Breast epithelium (tissue), 4 donors: Measurements from ENCODE around the gene LRG1. TPM values are rescaled to one million over a fixed set of nuclear protein-coding genes. Genes with fewer than 3 reads are reported as not detected.

Experiments used
- DNase-seq, 2 donors: peaks; one replicate each; pipeline ENCODE4 v3.0.0-alpha.2; 2019; ENCODE audit warnings: low spot score in 2 of 2
- H3K27ac ChIP-seq, 2 donors: fragments of 200-600 bp; sonication (generic) in 1 of 2; one replicate each; pipeline ENCODE4 v1.5.1; 2016 to 2019; ENCODE audit warnings: mild to moderate bottlenecking in 1 of 2
- H3K27me3 ChIP-seq, 2 donors: fragments of 200-600 bp; sonication (generic) in 1 of 2; one replicate each; pipeline versions ENCODE4 v1.5.1 to v1.6.0; 2017 to 2019; ENCODE audit warnings: control low read depth in 1 of 2, mild to moderate bottlenecking in 1 of 2
- H3K36me3 ChIP-seq: fragments of 200-600 bp; one replicate; pipeline ENCODE4 v1.5.1; 2019
- H3K4me1 ChIP-seq, 2 donors: fragments of 200-600 bp; sonication (generic); one replicate each; pipeline ENCODE4 v1.5.1; 2016 to 2019; ENCODE audit warnings: control low read depth in 1 of 2
- H3K4me3 ChIP-seq, 3 donors: fragments of 200-600 bp; sonication (generic); 1 replicate in 2 of 3; 2 replicates in 1 of 3; pipeline ENCODE4 v1.5.1; 2016 to 2019; ENCODE audit warnings: mild to moderate bottlenecking in 3 of 3, moderate library complexity in 2 of 3
- H3K9me3 ChIP-seq, 2 donors: fragments of 200-600 bp; sonication (generic) in 1 of 2; one replicate each; pipeline ENCODE4 v1.5.1; 2016 to 2019; ENCODE audit warnings: control low read depth in 1 of 2
- POLR2A ChIP-seq: fragments of 450-650 bp; IDR thresholded peaks from one replicate; pipeline ENCODE4 v1.6.1; 2016; ENCODE audit warnings: antibody characterized with exemption, mild to moderate bottlenecking, moderate library complexity
- POLR2AphosphoS5 ChIP-seq, 3 donors: sonication (generic); formaldehyde crosslinking; IDR thresholded peaks; one replicate each; pipeline ENCODE4 v1.6.1; 2017; ENCODE audit warnings: antibody characterized with exemption in 3 of 3
- intact Hi-C: fragments of 100-400 bp; cut with DNase I; formaldehyde crosslinking; loops from one replicate; pipeline ENCODE4 v1.15.1; 2023; ENCODE audit warnings: low total_unique reads
- total RNA-seq, 3 donors: library from RNA; depleted of rRNA; stranded (reverse); fragments of >200 nt; gene quantifications; one replicate each; pipeline ENCODE4 v1.1.0, GENCODE V29; 2016
- TF ChIP-seq, protein P1 (sequence below), 3 donors: fragments of 450-650 bp; IDR thresholded peaks; one replicate each; pipeline ENCODE4 v1.5.1; 2016 to 2017; ENCODE audit warnings: antibody characterized with exemption in 3 of 3, mild to moderate bottlenecking in 3 of 3, moderate library complexity in 3 of 3

Gene LRG1
- total RNA-seq, 3 donors from 2014 or later, result 0.64 to 14.7 (median 5.7) TPM

- H3K27me3 ChIP-seq, result peaks cover 9 to 76% of the 10 kb centered on the region in 2 donors
- no peaks in the 10 kb centered on the region for H3K36me3 ChIP-seq
- intact Hi-C loops, result no loop called here
Measured at GRCh38 chr19:4579389-4579788, 39.6 kb upstream of the LRG1 start.

DNA sequence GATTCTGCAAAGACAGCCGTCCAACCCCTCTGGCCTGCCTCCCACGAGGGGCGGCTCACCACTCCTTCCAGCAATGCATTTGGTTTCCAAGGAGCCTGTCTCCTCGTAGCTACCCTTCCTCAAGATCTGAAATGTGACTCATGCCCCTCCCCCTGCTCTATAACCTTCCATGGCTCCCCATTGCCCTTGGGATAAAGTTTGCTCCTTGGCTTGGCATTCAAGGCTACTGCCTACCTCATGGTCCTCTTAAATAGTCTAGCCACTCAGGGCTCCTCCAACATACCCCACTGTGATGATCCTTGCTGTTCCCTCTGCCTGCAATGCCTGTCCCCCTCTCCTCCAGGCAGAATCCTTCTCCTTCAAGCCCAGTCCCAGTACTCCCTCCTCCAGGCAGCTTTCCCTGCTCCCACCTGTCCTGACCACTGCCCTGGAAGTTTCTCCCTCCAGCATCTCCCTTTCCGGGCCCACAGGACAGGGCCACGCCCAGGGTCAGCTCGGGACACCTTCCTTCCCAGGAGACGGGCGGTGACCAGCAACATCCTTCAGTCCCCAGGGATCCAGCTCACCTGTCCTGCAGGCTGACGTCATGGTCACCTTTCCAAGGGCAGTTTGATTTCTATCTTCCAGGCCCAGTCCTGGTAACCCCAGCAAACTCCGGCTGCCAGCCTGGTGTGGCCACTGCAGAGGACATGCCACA lies 38.9 kb upstream of the LRG1 start:
- no peak overlapping the region for H3K4me3 ChIP-seq
- H3K4me1 ChIP-seq, result no peaks in the 10 kb centered on the region
- no peak for DNase-seq
- TF ChIP-seq POLR2AphosphoS5 (IDR thresholded peaks at IDR 0.05) (no peak), POLR2A (no peak)
- TF ChIP-seq, protein P1, sequence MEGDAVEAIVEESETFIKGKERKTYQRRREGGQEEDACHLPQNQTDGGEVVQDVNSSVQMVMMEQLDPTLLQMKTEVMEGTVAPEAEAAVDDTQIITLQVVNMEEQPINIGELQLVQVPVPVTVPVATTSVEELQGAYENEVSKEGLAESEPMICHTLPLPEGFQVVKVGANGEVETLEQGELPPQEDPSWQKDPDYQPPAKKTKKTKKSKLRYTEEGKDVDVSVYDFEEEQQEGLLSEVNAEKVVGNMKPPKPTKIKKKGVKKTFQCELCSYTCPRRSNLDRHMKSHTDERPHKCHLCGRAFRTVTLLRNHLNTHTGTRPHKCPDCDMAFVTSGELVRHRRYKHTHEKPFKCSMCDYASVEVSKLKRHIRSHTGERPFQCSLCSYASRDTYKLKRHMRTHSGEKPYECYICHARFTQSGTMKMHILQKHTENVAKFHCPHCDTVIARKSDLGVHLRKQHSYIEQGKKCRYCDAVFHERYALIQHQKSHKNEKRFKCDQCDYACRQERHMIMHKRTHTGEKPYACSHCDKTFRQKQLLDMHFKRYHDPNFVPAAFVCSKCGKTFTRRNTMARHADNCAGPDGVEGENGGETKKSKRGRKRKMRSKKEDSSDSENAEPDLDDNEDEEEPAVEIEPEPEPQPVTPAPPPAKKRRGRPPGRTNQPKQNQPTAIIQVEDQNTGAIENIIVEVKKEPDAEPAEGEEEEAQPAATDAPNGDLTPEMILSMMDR (IDR thresholded peaks at IDR 0.05), result no peak
- no peaks in the 10 kb centered on the region for H3K36me3 ChIP-seq
- no peaks in the 10 kb centered on the region for H3K9me3 ChIP-seq
- intact Hi-C loops, result no loop called here
- peaks cover 6 to 69% of the 10 kb centered on the region in 2 donors for H3K27me3 ChIP-seq
- no peak overlapping the region for H3K27ac ChIP-seq

More at GRCh38 chr19:4579389-4579788, 39.6 kb upstream of the LRG1 start:
- Histone ChIP-seq H3K4me3 (no peak overlapping the region), H3K4me1 (peaks cover 0 to 3% of the 10 kb centered on the region in 2 donors), H3K9me3 (no peaks in the 10 kb centered on the region), H3K27ac (no peak overlapping the region)
- TF ChIP-seq, protein P1 (IDR thresholded peaks at IDR 0.05), result no peak
- DNase-seq, result no peak

GRCh38 chr19:4577020-4577782 lies 37.4 kb upstream of the LRG1 start:
- TF ChIP-seq POLR2A (no peak), POLR2AphosphoS5 (IDR thresholded peaks at IDR 0.05) (no peak)
- TF ChIP-seq, protein P1 (IDR thresholded peaks at IDR 0.05), result no peak
- Histone ChIP-seq H3K4me1 (no peaks in the 10 kb centered on the region), H3K27ac (peak overlapping the region in 1 of 2 donors; percentile 25), H3K27me3 (peaks cover 6 to 57% of the 10 kb centered on the region in 2 donors), H3K9me3 (no peaks in the 10 kb centered on the region), H3K36me3 (no peaks in the 10 kb centered on the region), H3K4me3 (no peak overlapping the region)
- no peak for DNase-seq
- intact Hi-C loops, result no loop called here

DNA sequence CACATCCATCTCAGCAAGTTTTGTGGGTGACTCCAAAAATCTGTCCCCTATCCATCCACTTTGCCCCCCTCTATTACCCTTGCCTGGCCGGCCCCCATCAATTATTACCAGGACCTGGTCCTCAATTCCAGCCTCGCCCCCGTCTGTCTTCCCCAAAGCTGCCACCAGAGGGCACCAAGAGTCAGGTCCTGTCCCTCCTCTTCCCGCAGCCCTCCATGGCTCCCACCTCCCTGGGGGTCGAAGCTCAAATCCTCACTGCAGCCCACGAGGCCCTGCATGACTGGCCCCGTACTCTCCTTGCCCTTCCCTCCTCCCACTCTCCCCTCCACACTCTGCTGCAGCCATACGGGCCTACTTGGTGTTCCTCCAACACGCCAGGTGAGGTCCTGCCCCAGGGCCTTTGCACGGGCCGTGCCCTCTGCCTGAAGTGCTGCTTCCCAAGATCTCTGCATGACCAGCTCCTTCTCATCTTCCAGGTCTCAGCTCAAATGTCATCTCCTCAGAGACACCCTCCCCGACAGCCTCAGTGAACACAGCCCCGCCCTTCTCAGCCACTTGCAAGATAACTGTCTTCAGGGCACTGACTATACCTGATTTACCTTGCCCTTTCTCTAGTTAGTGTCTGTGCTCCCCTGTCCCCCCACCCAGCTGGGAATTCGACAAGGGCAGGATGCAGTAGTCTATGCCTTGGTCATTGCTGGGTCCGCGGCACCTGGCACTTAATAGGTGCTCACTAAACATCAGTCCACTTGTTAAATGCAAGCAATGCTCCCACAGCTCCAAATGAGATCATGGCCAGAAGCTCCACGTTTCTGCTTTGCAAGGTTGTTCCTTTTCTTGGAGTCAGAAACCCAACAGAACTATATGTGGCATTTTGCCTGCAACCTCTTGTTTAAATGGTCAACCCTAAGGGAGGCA lies 36.4 kb upstream of the LRG1 start:
- no peak overlapping the region for H3K4me3 ChIP-seq
- peak; percentile 28 to 66 for DNase-seq
- H3K36me3 ChIP-seq, result no peaks in the 10 kb centered on the region
- intact Hi-C loops, result no loop called here
- peak overlapping the region; percentile 60 to 76 for H3K27ac ChIP-seq
- H3K27me3 ChIP-seq, result peaks cover 6 to 52% of the 10 kb centered on the region in 2 donors
- no peaks in the 10 kb centered on the region for H3K9me3 ChIP-seq
- H3K4me1 ChIP-seq, result no peaks in the 10 kb centered on the region
- TF ChIP-seq POLR2AphosphoS5 (IDR thresholded peaks at IDR 0.05), result no peak
- TF ChIP-seq, protein P1 (IDR thresholded peaks at IDR 0.05), result peak; percentile 40 to 66 (median 64)
- no peak for TF ChIP-seq POLR2A
